ENCODE measurements around the gene CFAP119.

Gene CFAP119

GRCh38 chr16:30762991-30763725, 1.3 kb upstream of the CFAP119 start:
- no peak for DNase-seq (ENCODE audit: low spot score)

GRCh38 chr16:30761427-30761927, 385 bp downstream of the CFAP119 start:
- no peak for DNase-seq (ENCODE audit: low spot score)

- DNase-seq (ENCODE audit: low spot score) = peak; percentile 34
These were observed 1.1 kb downstream of the CFAP119 start for GRCh38 chr16:30760577-30761426.

GRCh38 chr16:30760001-30760559, 1.8 kb downstream of the CFAP119 start:
- DNase-seq (ENCODE audit: low spot score) = no peak

GRCh38 chr16:30758988-30759491, 2.8 kb downstream of the CFAP119 start:
- no peak for DNase-seq (ENCODE audit: low spot score)

- no peak for DNase-seq (ENCODE audit: low spot score)
These were observed 4.5 kb downstream of the CFAP119 start for GRCh38 chr16:30757316-30757715.

GRCh38 chr16:30756781-30757100, 5.1 kb downstream of the CFAP119 start:
- no peak for DNase-seq (ENCODE audit: low spot score)

GRCh38 chr16:30755955-30756780, 5.7 kb downstream of the CFAP119 start:
- no peak for DNase-seq (ENCODE audit: low spot score)

- DNase-seq (ENCODE audit: low spot score) = no peak
These were observed 8.3 kb downstream of the CFAP119 start for GRCh38 chr16:30753596-30753995.

- DNase-seq (ENCODE audit: low spot score) = no peak
These were observed 10.9 kb downstream of the CFAP119 start for GRCh38 chr16:30750876-30751465.

GRCh38 chr16:30750201-30750600, 11.7 kb downstream of the CFAP119 start:
- DNase-seq (ENCODE audit: low spot score) = no peak

- DNase-seq (ENCODE audit: low spot score) = peak; percentile 62
These were observed 13.0 kb downstream of the CFAP119 start for GRCh38 chr16:30748634-30749445.

- DNase-seq (ENCODE audit: low spot score) = peak; percentile 98
These were observed 13.8 kb downstream of the CFAP119 start, which contains the start of gene PHKG2 for GRCh38 chr16:30747799-30748633. PHKG2 (plus strand) TSS chr16:30748425; CDS start chr16:30748821, 396 bp downstream.

- peak; percentile 52 for DNase-seq (ENCODE audit: low spot score)
These were observed 14.5 kb downstream of the CFAP119 start for GRCh38 chr16:30747331-30747730.

GRCh38 chr16:30746638-30747175, 15.2 kb downstream of the CFAP119 start:
- no peak for DNase-seq (ENCODE audit: low spot score)

- no peak for DNase-seq (ENCODE audit: low spot score)
These were observed 16.8 kb downstream of the CFAP119 start for GRCh38 chr16:30745082-30745481.

GRCh38 chr16:30744183-30744582, 17.7 kb downstream of the CFAP119 start:
- DNase-seq (ENCODE audit: low spot score) = no peak

GRCh38 chr16:30743716-30744115, 18.1 kb downstream of the CFAP119 start:
- DNase-seq (ENCODE audit: low spot score) = no peak

GRCh38 chr16:30741461-30741914, 20.4 kb downstream of the CFAP119 start:
- peak; percentile 82 for DNase-seq (ENCODE audit: low spot score)
